Neuronal stem cell (in vitro differentiated cells): ENCODE results near the gene SVIL.
"Not testable (repeated sequence)": the region's sequence is repeated elsewhere in the genome, so short reads cannot be mapped to it uniquely, and the experiment has no call there.

ENCODE experiments used
- DNase-seq: peaks from one replicate; pipeline ENCODE4 v3.0.0-alpha.2; 2013; ENCODE audit warnings: low spot score
- H2AFZ ChIP-seq: one replicate; pipeline ENCODE4 v1.6.1; 2013; ENCODE audit warnings: mild to moderate bottlenecking, low read length, inconsistent platforms
- H2AK5ac ChIP-seq: 2 replicates; pipeline ENCODE4 v1.6.1; 2013; ENCODE audit warnings: low read depth, mild to moderate bottlenecking, inconsistent platforms, low read length, moderate library complexity, mixed read lengths
- H2BK120ac ChIP-seq: 2 replicates; pipeline ENCODE4 v1.6.1; 2013; ENCODE audit warnings: low read depth, mild to moderate bottlenecking, inconsistent platforms, low read length, moderate library complexity, mixed read lengths
- H2BK12ac ChIP-seq: one replicate; pipeline ENCODE4 v1.6.1; 2013; ENCODE audit warnings: low read length, inconsistent platforms
- H2BK15ac ChIP-seq: 2 replicates; pipeline ENCODE4 v1.6.1; 2013; ENCODE audit warnings: mild to moderate bottlenecking, low read length, inconsistent platforms, mixed read lengths
- H2BK5ac ChIP-seq: one replicate; pipeline ENCODE4 v1.6.1; 2013; ENCODE audit warnings: inconsistent platforms, mild to moderate bottlenecking, low read length, moderate library complexity
- H3K14ac ChIP-seq: one replicate; pipeline ENCODE4 v1.6.1; 2013; ENCODE audit warnings: low read length, inconsistent platforms
- H3K18ac ChIP-seq: 2 replicates; pipeline ENCODE4 v1.6.1; 2013; ENCODE audit warnings: low read length, inconsistent platforms
- H3K23ac ChIP-seq: 2 replicates; pipeline ENCODE4 v1.6.1; 2013; ENCODE audit warnings: low read depth, mild to moderate bottlenecking, mixed read lengths, low read length, inconsistent platforms; ENCODE audit not compliant: poor library complexity
- H3K27ac ChIP-seq: replicated peaks from 3 replicates; pipeline ENCODE4 v1.5.1; 2013; ENCODE audit warnings: low read length, inconsistent platforms
- H3K27me3 ChIP-seq, 3 experiments: 2 replicates each; pipeline ENCODE4 v1.6.1; 2013; ENCODE audit warnings: low read length in 3 of 3, mild to moderate bottlenecking in 2 of 3, inconsistent platforms in 1 of 3, low read depth in 1 of 3, mixed read lengths in 1 of 3, moderate library complexity in 1 of 3; ENCODE audit not compliant: control insufficient read depth in 3 of 3, insufficient read depth in 3 of 3
- H3K36me3 ChIP-seq, 2 donors: replicated peaks in 1 of 2; 2 replicates each; pipeline ENCODE4 v1.6.1; 2013; ENCODE audit warnings: low read length in 2 of 2; ENCODE audit not compliant: control insufficient read depth in 2 of 2, insufficient read depth in 2 of 2
- H3K4ac ChIP-seq: 2 replicates; pipeline ENCODE4 v1.6.1; 2013; ENCODE audit warnings: inconsistent platforms, mild to moderate bottlenecking, low read length, moderate library complexity
- H3K4me1 ChIP-seq, 2 donors: 1 replicate in 1 of 2; 2 replicates in 1 of 2; pipeline ENCODE4 v1.6.1; 2013; ENCODE audit warnings: low read length in 2 of 2, low read depth in 1 of 2; ENCODE audit not compliant: control insufficient read depth in 2 of 2, insufficient read depth in 1 of 2
- H3K4me2 ChIP-seq: one replicate; pipeline ENCODE4 v1.6.1; 2013; ENCODE audit warnings: mild to moderate bottlenecking, low read length, inconsistent platforms; ENCODE audit not compliant: insufficient read depth, poor library complexity, severe bottlenecking
- H3K4me3 ChIP-seq, 2 donors: 2 replicates each; pipeline ENCODE4 v1.5.1; 2013; ENCODE audit warnings: low read length in 2 of 2, mild to moderate bottlenecking in 2 of 2, inconsistent platforms in 1 of 2, moderate library complexity in 1 of 2
- H3K79me1 ChIP-seq: one replicate; pipeline ENCODE4 v1.6.1; 2013; ENCODE audit warnings: low read depth, mild to moderate bottlenecking, inconsistent platforms, low read length, moderate library complexity
- H3K9ac ChIP-seq: one replicate; pipeline ENCODE4 v1.6.1; 2013; ENCODE audit warnings: mild to moderate bottlenecking, low read depth, low read length, inconsistent platforms; ENCODE audit not compliant: poor library complexity
- H3K9me3 ChIP-seq, 2 donors: replicated peaks in 1 of 2; 2 replicates each; pipeline versions ENCODE3 to v1.6.1; 2013; ENCODE audit warnings: low read length in 2 of 2, mild to moderate bottlenecking in 2 of 2, inconsistent platforms in 1 of 2, low read depth in 1 of 2, mixed read lengths in 1 of 2, moderate library complexity in 1 of 2; ENCODE audit not compliant: control insufficient read depth in 2 of 2, insufficient read depth in 1 of 2
- H4K8ac ChIP-seq: one replicate; pipeline ENCODE4 v1.6.1; 2013; ENCODE audit warnings: low read depth, mild to moderate bottlenecking, inconsistent platforms, low read length, moderate library complexity
- H4K91ac ChIP-seq: one replicate; pipeline ENCODE4 v1.6.1; 2013; ENCODE audit warnings: low read length, low read depth, mild to moderate bottlenecking, inconsistent platforms; ENCODE audit not compliant: poor library complexity
- WGBS, 2 donors: extraction: QIAGEN DNeasy Blood & Tissue Kit; methylation state at CpG; one replicate each; pipeline ENCODE4 v1.1.7; 2013; ENCODE audit warnings: missing lambda C conversion rate in 2 of 2, mixed read lengths in 1 of 2; ENCODE audit not compliant: insufficient read length in 2 of 2, insufficient replicate concordance in 1 of 2; ENCODE audit errors: extremely low coverage in 2 of 2; 5-methylcytosine and 5-hydroxymethylcytosine counted together

SVIL gene

GRCh38 chr10:29519659-29520058 is 115.1 kb downstream of the SVIL start:
- Histone ChIP-seq H3K14ac (no peak overlapping the region), H3K4ac (no peak overlapping the region), H4K91ac (no peak overlapping the region), H3K27me3 (no peaks in the 10 kb centered on the region), H2BK12ac (no peak overlapping the region), H3K9me3 (no peaks in the 10 kb centered on the region), H3K27ac (no peak overlapping the region), H4K8ac (no peak overlapping the region), H2BK5ac (no peak overlapping the region), H3K4me2 (no peak overlapping the region), H3K4me1 (peaks cover 2 to 17% of the 10 kb centered on the region in 2 donors), H3K4me3 (no peak overlapping the region), H3K23ac (no peak overlapping the region), H3K9ac (no peak overlapping the region), H2BK120ac (no peak overlapping the region), H3K79me1 (peaks cover 1% of the 10 kb centered on the region), H2BK15ac (no peak overlapping the region), H2AK5ac (no peak overlapping the region), H3K18ac (no peak overlapping the region), H3K36me3 (peaks cover 23 to 41% of the 10 kb centered on the region in 2 donors), H2AFZ (no peak overlapping the region)
- no CpG with 5 or more reads among the region's 3 CpGs for WGBS, 2 donors
- no peak for DNase-seq

GRCh38 chr10:29517352-29517923 is 117.3 kb downstream of the SVIL start:
- H3K27me3 ChIP-seq, result no peaks in the 10 kb centered on the region
- H3K4me1 ChIP-seq, result peaks cover 2 to 8% of the 10 kb centered on the region in 2 donors
- H3K4me2 ChIP-seq, result no peak overlapping the region
- no peak overlapping the region for H3K14ac ChIP-seq
- peaks cover 17 to 24% of the 10 kb centered on the region in 2 donors for H3K36me3 ChIP-seq
- no peak overlapping the region for H2BK5ac ChIP-seq
- no CpG with 5 or more reads among the region's 8 CpGs for WGBS, 2 donors
- no peak overlapping the region for H3K4me3 ChIP-seq
- no peak overlapping the region for H2AFZ ChIP-seq
- H3K27ac ChIP-seq, result no peak overlapping the region
- no peaks in the 10 kb centered on the region for H3K9me3 ChIP-seq
- H3K4ac ChIP-seq, result no peak overlapping the region
- H2BK12ac ChIP-seq, result no peak overlapping the region
- H4K91ac ChIP-seq, result no peak overlapping the region
- H3K79me1 ChIP-seq, result peaks cover 1% of the 10 kb centered on the region
- no peak overlapping the region for H2BK120ac ChIP-seq
- H2AK5ac ChIP-seq, result no peak overlapping the region
- H3K18ac ChIP-seq, result no peak overlapping the region
- H2BK15ac ChIP-seq, result no peak overlapping the region
- H3K23ac ChIP-seq, result no peak overlapping the region
- DNase-seq, result peak; percentile 32
- no peak overlapping the region for H3K9ac ChIP-seq
- no peak overlapping the region for H4K8ac ChIP-seq

GRCh38 chr10:29516309-29516932 is 118.3 kb downstream of the SVIL start:
- H2AFZ ChIP-seq, H3K4me2 ChIP-seq, H3K4me1 ChIP-seq, H2BK15ac ChIP-seq, H2BK12ac ChIP-seq, H4K91ac ChIP-seq, H3K4me3 ChIP-seq, H2BK120ac ChIP-seq, H3K9ac ChIP-seq, H3K9me3 ChIP-seq, H3K18ac ChIP-seq, H3K4ac ChIP-seq, H3K27me3 ChIP-seq, DNase-seq, H3K79me1 ChIP-seq, H2BK5ac ChIP-seq, H4K8ac ChIP-seq, H3K27ac ChIP-seq, H3K23ac ChIP-seq, H2AK5ac ChIP-seq, H3K14ac ChIP-seq: not testable (repeated sequence)
- H3K36me3 ChIP-seq, result peaks cover 14 to 25% of the 10 kb centered on the region in 2 donors
- WGBS, 2 donors, result no CpG with 5 or more reads among the region's 19 CpGs

GRCh38 chr10:29515879-29516278 is 118.9 kb downstream of the SVIL start:
- H2AK5ac ChIP-seq, H4K8ac ChIP-seq, H2BK120ac ChIP-seq, H2BK15ac ChIP-seq, H3K18ac ChIP-seq, H3K4me1 ChIP-seq, H2AFZ ChIP-seq, H3K27me3 ChIP-seq, H3K79me1 ChIP-seq, H3K14ac ChIP-seq, H3K4me2 ChIP-seq, H4K91ac ChIP-seq, H3K23ac ChIP-seq, H3K4ac ChIP-seq, H3K27ac ChIP-seq, H3K9ac ChIP-seq, H3K4me3 ChIP-seq, DNase-seq, H3K9me3 ChIP-seq, H2BK5ac ChIP-seq, H2BK12ac ChIP-seq: not testable (repeated sequence)
- H3K36me3 ChIP-seq, result peaks cover 14 to 20% of the 10 kb centered on the region in 2 donors
- WGBS, 2 donors, result no CpG with 5 or more reads among the region's 12 CpGs
